ENCODE measurements around the gene OR4C45.
"Not testable (repeated sequence)": the region's sequence is repeated elsewhere in the genome, so short reads cannot be mapped to it uniquely, and the experiment has no call there.

OR4C45 gene

DNA sequence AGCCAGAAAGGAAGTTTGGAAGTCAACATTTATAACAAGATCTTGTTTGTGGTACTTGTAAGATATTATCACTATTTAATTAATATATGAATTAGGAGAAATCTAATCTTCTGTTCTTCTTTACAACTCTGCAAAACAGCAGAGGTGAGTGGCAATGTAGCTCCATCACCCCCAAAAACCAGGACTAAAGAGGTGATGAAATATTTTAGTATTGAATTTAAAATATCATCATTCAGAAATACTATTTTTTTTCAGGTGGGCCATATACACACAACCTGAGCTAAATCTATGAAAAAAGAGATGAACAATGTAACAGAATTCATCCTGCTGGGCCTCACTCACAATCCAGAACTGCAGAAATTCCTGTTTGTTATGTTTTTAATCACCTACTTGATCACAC lies at the start of gene OR4C45:
OR4C45 (plus strand) TSS at position 301 of the 400 bp plus-strand sequence.
- no peak for DNase-seq (ENCODE audit: low read depth)

DNA sequence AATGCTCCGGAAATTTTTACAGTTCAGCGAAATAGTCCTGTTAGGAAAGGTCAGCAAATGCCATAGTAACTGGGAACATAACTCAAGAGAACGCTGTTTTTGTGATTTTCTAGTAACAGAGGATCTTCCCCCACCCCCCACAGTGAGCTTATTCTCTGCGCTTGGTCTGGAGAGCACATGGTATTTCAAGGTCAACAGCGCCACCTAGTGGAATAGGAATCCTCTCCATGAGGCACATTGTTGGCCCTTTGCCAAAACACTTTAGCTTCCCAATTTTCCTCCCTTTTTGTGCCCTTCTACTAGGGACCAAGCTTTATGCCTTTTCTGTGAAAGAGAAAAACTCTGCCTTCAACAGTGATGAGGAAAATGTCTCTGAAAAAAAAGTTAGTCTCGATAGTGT lies 37.1 kb upstream of the OR4C45 start:
- DNase-seq (ENCODE audit: low read depth): peak; percentile 7

GRCh38 chr11:50030193-50030592 lies 2.5 kb upstream of the OR4C45 start:
- DNase-seq (ENCODE audit: low read depth): no peak

DNA sequence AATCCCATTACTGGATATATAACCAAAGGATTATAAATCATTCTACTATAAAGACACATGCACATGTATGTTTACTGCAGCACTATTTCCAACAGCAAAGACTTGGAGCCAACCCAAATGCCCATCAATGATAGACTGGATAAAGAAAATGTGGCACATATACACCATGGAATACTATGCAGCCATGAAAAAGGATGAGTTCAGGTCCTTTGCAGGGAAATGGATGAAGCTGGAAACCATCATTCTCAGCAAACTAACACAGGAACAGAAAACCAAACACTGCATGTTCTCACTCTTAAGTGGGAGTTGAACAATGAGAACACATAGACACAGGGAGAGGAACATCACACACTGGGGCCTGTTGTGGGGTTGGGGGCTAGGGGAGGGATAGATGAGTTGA lies 3.6 kb downstream of the OR4C45 start:
- not testable (repeated sequence) for DNase-seq (ENCODE audit: low read depth)

GRCh38 chr11:50037251-50037650 lies 4.6 kb downstream of the OR4C45 start:
- no peak for DNase-seq (ENCODE audit: low read depth)

- DNase-seq (ENCODE audit: low read depth): no peak
Measured at GRCh38 chr11:50044647-50045046, 12.0 kb downstream of the OR4C45 start.

GRCh38 chr11:50063056-50063455 lies 30.4 kb downstream of the OR4C45 start:
- DNase-seq (ENCODE audit: low read depth): not testable (repeated sequence)

DNA sequence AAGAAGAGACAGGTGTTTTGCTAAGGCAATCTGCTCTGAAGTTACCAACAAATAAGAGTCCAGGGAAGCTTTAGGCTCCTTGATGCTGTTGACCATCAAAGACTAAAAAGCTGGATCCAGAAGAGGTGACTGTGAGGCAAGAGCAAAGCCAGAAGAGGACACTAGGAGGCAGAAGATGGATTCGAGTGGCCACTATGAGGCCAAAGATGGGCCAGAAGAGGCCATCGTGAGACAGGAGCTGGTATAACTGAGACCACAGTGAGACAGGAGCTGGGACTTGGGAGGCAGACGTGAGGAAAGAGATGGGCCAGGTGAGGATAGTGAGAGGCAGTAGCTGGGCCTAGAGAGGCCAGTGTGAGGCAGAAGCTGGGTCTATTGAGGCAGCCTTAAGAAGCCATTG lies 37.7 kb downstream of the OR4C45 start:
- no peak for DNase-seq (ENCODE audit: low read depth)

GRCh38 chr11:50071584-50072225 lies 39.0 kb downstream of the OR4C45 start:
- no peak for DNase-seq (ENCODE audit: low read depth)

GRCh38 chr11:50072226-50073112 lies 39.8 kb downstream of the OR4C45 start:
- no peak for DNase-seq (ENCODE audit: low read depth)

- no peak for DNase-seq (ENCODE audit: low read depth)
Measured at GRCh38 chr11:50073113-50074105, 40.7 kb downstream of the OR4C45 start.

DNA sequence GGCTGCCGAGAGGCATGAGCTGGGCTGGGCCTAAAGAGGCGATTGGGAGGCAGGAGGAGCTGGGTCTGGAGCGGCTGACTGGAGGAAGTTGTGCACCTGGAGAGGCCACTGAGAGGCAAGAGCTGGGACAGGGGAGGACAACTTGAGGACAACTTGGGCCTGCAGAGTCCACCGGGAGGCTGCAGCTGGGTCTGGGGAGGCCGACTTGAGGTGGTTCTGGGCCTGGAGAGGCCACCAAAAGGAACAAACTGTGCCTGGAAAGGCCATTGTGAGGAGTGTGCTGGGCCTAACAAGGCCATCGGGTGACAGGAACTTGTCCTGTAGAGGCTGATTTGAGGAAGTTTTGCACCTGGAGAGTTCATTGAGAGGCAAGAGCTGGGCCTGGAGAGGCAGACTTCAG lies 41.5 kb downstream of the OR4C45 start:
- no peak for DNase-seq (ENCODE audit: low read depth)

- no peak for DNase-seq (ENCODE audit: low read depth)
Measured at GRCh38 chr11:50075856-50076255, 43.2 kb downstream of the OR4C45 start.

GRCh38 chr11:50077526-50077925 lies 44.9 kb downstream of the OR4C45 start:
- no peak for DNase-seq (ENCODE audit: low read depth)

- DNase-seq (ENCODE audit: low read depth): no peak
Measured at GRCh38 chr11:50078001-50078400, 45.3 kb downstream of the OR4C45 start.

DNA sequence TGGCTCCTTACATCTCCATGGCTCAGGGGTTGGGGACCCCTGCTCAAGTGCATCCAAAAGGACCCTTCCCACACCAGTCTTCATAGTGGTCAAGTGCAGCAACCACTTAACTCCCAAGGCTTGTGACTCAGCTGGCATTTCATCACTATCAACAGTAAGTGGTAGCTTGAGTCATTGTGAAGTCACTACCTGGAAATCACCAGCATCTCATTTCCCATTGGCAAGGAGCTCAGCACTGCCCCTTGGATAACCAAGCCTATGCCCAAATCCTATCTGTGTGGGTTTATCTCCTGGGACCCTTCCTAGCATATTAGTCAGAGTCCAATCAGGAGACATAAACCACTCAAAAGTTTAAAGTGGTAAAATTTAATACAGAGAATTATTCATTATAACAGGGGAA lies 46.3 kb downstream of the OR4C45 start:
- DNase-seq (ENCODE audit: low read depth): not testable (repeated sequence)

GRCh38 chr11:50080256-50080655 lies 47.6 kb downstream of the OR4C45 start:
- DNase-seq (ENCODE audit: low read depth): no peak

Data from activated T-cell treated with anti-CD3 and anti-CD28 coated beads for 24 hours (primary cell).